HepG2 (cell line): ENCODE results near the gene PCNX1. TPM values are rescaled to one million over a fixed set of nuclear protein-coding genes. Genes with fewer than 3 reads are reported as not detected.

ENCODE experiments used
- ATAC-seq: fragments of 200-7000 bp; cut with Tn5 transposase; 3 replicates; pipeline ENCODE4 v1.9.1; 2020; ENCODE audit warnings: mild to moderate bottlenecking, moderate library complexity
- BruUV-seq: library from RNA; stranded (reverse); fragments of 400-500 nt; replicated peaks from 2 replicates; lab custom pipeline; 2021; lab: Mats Ljungman, UMichigan
- CTCF ChIA-PET: fragments of 300-600 bp; formaldehyde crosslinking; extraction: SDS; loops from one replicate; lab custom pipeline; 2021; ENCODE audit warnings: low total read pairs, inconsistent platforms, low intra/inter-chr PET ratio; lab: Yijun Ruan, JAX
- POLR2A ChIA-PET: fragments of 350-600 bp; sonication (Branson Sonifier 250); formaldehyde crosslinking; loops from one replicate; lab custom pipeline; 2020; ENCODE audit warnings: antibody characterized with exemption, inconsistent platforms; lab: Yijun Ruan, JAX
- DNase-seq: peaks from one replicate; pipeline ENCODE4 v3.0.0-alpha.2; 2015; ENCODE audit warnings: low spot score
- FAIRE-seq: peaks from 3 replicates; lab custom pipeline; 2011; peaks lifted over from hg19 to GRCh38; lab: Jason Lieb, UNC
- H2AFZ ChIP-seq: one replicate; pipeline ENCODE4 v1.6.1; 2011; ENCODE audit warnings: low read length, inconsistent platforms
- H3K27ac ChIP-seq: fragments of 300-600 bp; 3 replicates; pipeline ENCODE4 v1.8.0; 2011; ENCODE audit warnings: mixed run types, mild to moderate bottlenecking, mixed read lengths, low read length, inconsistent platforms; ENCODE audit not compliant: insufficient read depth; ENCODE audit errors: extremely low read length
- H3K27me3 ChIP-seq, 2 experiments: fragments of 200-600 bp in 1 of 2; 2 replicates in 1 of 2; 3 replicates in 1 of 2; pipeline versions ENCODE4 v1.6.0 to v1.8.0; 2011; ENCODE audit warnings: low read length in 2 of 2, mild to moderate bottlenecking in 2 of 2, moderate library complexity in 2 of 2, inconsistent platforms in 1 of 2; ENCODE audit not compliant: insufficient read depth in 2 of 2, control insufficient read depth in 1 of 2
- H3K36me3 ChIP-seq, 2 experiments: fragments of 200-600 bp in 1 of 2; replicated peaks in 1 of 2; 2 replicates in 1 of 2; 3 replicates in 1 of 2; pipeline versions ENCODE4 v1.5.1 to v1.8.0; 2011; ENCODE audit warnings: low read length in 2 of 2, inconsistent platforms in 1 of 2; ENCODE audit not compliant: insufficient read depth in 2 of 2, control insufficient read depth in 1 of 2
- H3K4me1 ChIP-seq: 2 replicates; pipeline ENCODE4 v1.5.1; 2012; ENCODE audit warnings: low read length, inconsistent platforms; ENCODE audit not compliant: insufficient read depth
- H3K4me2 ChIP-seq: 2 replicates; pipeline ENCODE4 v1.6.0; 2011; ENCODE audit warnings: low read depth, low read length, inconsistent platforms
- H3K4me3 ChIP-seq, 3 experiments: fragments of 200-600 bp in 1 of 3; sonication (generic), shearing (Covaris generic) in 1 of 3; replicated peaks in 1 of 3; 2 replicates each; pipeline ENCODE4 v1.5.1; 2011 to 2016; ENCODE audit warnings: low read length in 3 of 3, inconsistent platforms in 2 of 3, low read depth in 2 of 3, mild to moderate bottlenecking in 2 of 3, control low read depth in 1 of 3, mixed read lengths in 1 of 3; ENCODE audit not compliant: insufficient read depth in 1 of 3
- H3K79me2 ChIP-seq: one replicate; pipeline ENCODE4 v1.6.1; 2011; ENCODE audit warnings: low read length, inconsistent platforms; ENCODE audit not compliant: insufficient read depth
- H3K9ac ChIP-seq: 2 replicates; pipeline ENCODE4 v1.6.0; 2011; ENCODE audit warnings: mild to moderate bottlenecking, low read depth, low read length, inconsistent platforms; ENCODE audit not compliant: insufficient read depth
- H3K9me3 ChIP-seq: 2 replicates; pipeline ENCODE4 v1.5.1; 2012; ENCODE audit warnings: mild to moderate bottlenecking, low read length
- H4K20me1 ChIP-seq: 2 replicates; pipeline ENCODE4 v1.6.0; 2011; ENCODE audit warnings: inconsistent platforms, mild to moderate bottlenecking, low read length, moderate library complexity; ENCODE audit not compliant: insufficient read depth
- ARID3A ChIP-seq: IDR thresholded peaks from 2 replicates; pipeline ENCODE4 v1.6.1; 2012; ENCODE audit warnings: low read depth, low read length, improper control_type of control experiment
- FOXC1 ChIP-seq: sonication (generic); formaldehyde crosslinking; IDR thresholded peaks from 2 replicates; pipeline ENCODE4 v1.8.0; 2022; ENCODE audit warnings: mild to moderate bottlenecking, missing genetic modification reagents, borderline replicate concordance
- GABPA ChIP-seq, 2 experiments: IDR thresholded peaks; 2 replicates each; pipeline ENCODE4 v1.6.1; 2011 to 2016; ENCODE audit warnings: low read depth in 2 of 2, low read length in 1 of 2, missing biosample characterization in 1 of 2, missing genetic modification characterization in 1 of 2
- KLF13 ChIP-seq: sonication (generic); formaldehyde crosslinking; IDR thresholded peaks from 2 replicates; pipeline ENCODE4 v1.4.0; 2020; ENCODE audit warnings: mild to moderate bottlenecking, missing genetic modification reagents
- NR2F1 ChIP-seq, 2 experiments: fragments of 450-650 bp in 1 of 2; formaldehyde crosslinking in 1 of 2; IDR thresholded peaks; 2 replicates each; pipeline versions ENCODE4 v1.5.0 to v1.6.1; 2016 to 2020; ENCODE audit warnings: mild to moderate bottlenecking in 1 of 2, missing compliant biosample characterization in 1 of 2, missing genetic modification reagents in 1 of 2, moderate library complexity in 1 of 2
- SMC3 ChIP-seq: IDR thresholded peaks from 2 replicates; pipeline ENCODE4 v1.6.1; 2011; ENCODE audit warnings: low read length, improper control_type of control experiment
- STAG1 ChIP-seq: sonication (generic); formaldehyde crosslinking; IDR thresholded peaks from 2 replicates; pipeline ENCODE4 v1.4.0; 2020; ENCODE audit warnings: missing genetic modification reagents
- ZNF18 ChIP-seq: sonication (generic); formaldehyde crosslinking; IDR thresholded peaks from 2 replicates; pipeline ENCODE4 v1.8.0; 2022; ENCODE audit warnings: mild to moderate bottlenecking, missing genetic modification reagents; ENCODE audit not compliant: insufficient replicate concordance
- ZNF749 ChIP-seq: sonication (generic); formaldehyde crosslinking; IDR thresholded peaks from 2 replicates; pipeline ENCODE4 v1.8.0; 2022; ENCODE audit warnings: mild to moderate bottlenecking, missing genetic modification reagents, moderate library complexity, borderline replicate concordance
- ZSCAN21 ChIP-seq: sonication (generic); formaldehyde crosslinking; IDR thresholded peaks from 2 replicates; pipeline ENCODE4 v1.8.0; 2022; ENCODE audit warnings: mild to moderate bottlenecking, missing genetic modification reagents, moderate library complexity, borderline replicate concordance
- ZSCAN29 ChIP-seq: sonication (generic); formaldehyde crosslinking; conservative IDR thresholded peaks from 2 replicates; pipeline ENCODE4 v1.4.0; 2020; ENCODE audit warnings: mild to moderate bottlenecking, missing genetic modification reagents
- WGBS: methylation state at CpG from one replicate; pipeline ENCODE4 v1.1.6; 2017; ENCODE audit warnings: low lambda C conversion rate; 5-methylcytosine and 5-hydroxymethylcytosine counted together
- in situ Hi-C: cut with HindIII; loops from 2 replicates; pipeline ENCODE4 v1.10.0; 2017; ENCODE audit warnings: low pct_unique_long_range_greater_than_20kb; ENCODE audit not compliant: extremely low pct_ligation_motif_present
- intact Hi-C: fragments of 100-400 bp; cut with micrococcal nuclease; formaldehyde crosslinking; loops from one replicate; pipeline ENCODE4 v1.10.0; 2022; ENCODE audit not compliant: unreplicated experiment
- polyA plus RNA-seq, 8 experiments: library from polyadenylated mRNA; depleted of rRNA in 3 of 8; stranded (reverse) in 7 of 8; unstranded in 1 of 8; fragments of >200 nt; fragmentation: Illumina TruSeq in 4 of 8; extraction: Trizol in 4 of 8; gene quantifications; 2 replicates each; pipeline versions ENCODE4 v1.2.1 to v1.2.3, GENCODE V29; 2011 to 2016; ENCODE audit warnings: low read depth in 4 of 8, missing spikeins in 1 of 8, mixed read lengths in 1 of 8; ENCODE audit not compliant: insufficient read depth in 1 of 8
- total RNA-seq, 5 experiments: library from RNA; depleted of rRNA; stranded (reverse); fragments of >200 nt; fragmentation: Illumina TruSeq; extraction: Trizol; gene quantifications; 2 replicates each; pipeline ENCODE4 v1.2.3, GENCODE V29; 2016; ENCODE audit warnings: low read depth in 1 of 5
- TF ChIP-seq, protein P1 (sequence below): sonication (generic); formaldehyde crosslinking; IDR thresholded peaks from 2 replicates; pipeline ENCODE4 v1.5.0; 2020; ENCODE audit warnings: mild to moderate bottlenecking, missing genetic modification reagents, moderate library complexity
- TF ChIP-seq, protein P2 (sequence below): sonication (generic); formaldehyde crosslinking; IDR thresholded peaks from 2 replicates; pipeline ENCODE4 v1.8.0; 2022; ENCODE audit warnings: mild to moderate bottlenecking, missing genetic modification reagents, moderate library complexity
- TF ChIP-seq, protein P3 (sequence below): sonication (generic); formaldehyde crosslinking; IDR thresholded peaks from 2 replicates; pipeline ENCODE4 v1.5.0; 2020; ENCODE audit warnings: missing genetic modification reagents

PCNX1 gene
- total and polyA plus RNA-seq, 2 of the 13 experiments (the other 11 are each of a cell fraction or from before 2014, with no cell fraction given), result 24.9 to 30.3 TPM

- FAIRE-seq (peak; percentile 56), DNase-seq (peak; percentile 67), ATAC-seq (peak; percentile 80)
- no TSS peak for BruUV-seq
- in situ Hi-C loops, result loop anchor here (25.0 kb wide), 1 partner anchor 360 kb away; the partner anchor contains the start of gene MED6
- Histone ChIP-seq H3K79me2 (no peaks in the 10 kb centered on the region), H3K9ac (no peak overlapping the region), H4K20me1 (no peaks in the 10 kb centered on the region), H3K4me3 (no peak overlapping the region), H3K27me3 (no peaks in the 10 kb centered on the region), H3K27ac (no peak overlapping the region), H3K4me1 (no peaks in the 10 kb centered on the region), H3K9me3 (no peaks in the 10 kb centered on the region), H2AFZ (no peak overlapping the region), H3K36me3 (peaks cover 4 to 23% of the 10 kb centered on the region in 2 experiments), H3K4me2 (no peak overlapping the region)
- intact Hi-C loops, result loop anchor here (1.0 to 5.0 kb wide), 3 partner anchors 65 to 350 kb away; partner anchors contain the start of gene PCNX1
- ChIA-PET CTCF (interaction anchor here (1.3 to 2.4 kb wide), 3 partner anchors 66 to 350 kb away, joined by 5 to 18 read pairs (median 10); partner anchors contain the start of gene PCNX1), POLR2A (no interaction called here)
- WGBS, result 66% methylated on average over 6 of the region's 6 CpGs
- TF ChIP-seq GABPA (IDR thresholded peaks at IDR 0.05; ENCODE audit: low read depth, low read length) (no peak), GABPA (CRISPR knock-in tag; IDR thresholded peaks at IDR 0.05; ENCODE audit: low read depth) (no peak), ZSCAN29 (CRISPR knock-in tag) (no peak), FOXC1 (CRISPR knock-in tag) (no peak), NR2F1 (CRISPR knock-in tag; IDR thresholded peaks at IDR 0.05) (no peak), KLF13 (CRISPR knock-in tag) (no peak), ZNF749 (CRISPR knock-in tag) (no peak), STAG1 (peak; percentile 83), ZSCAN21 (CRISPR knock-in tag) (no peak), SMC3 (peak; percentile 66), ARID3A (0 out of 2 replicates have a peak, but pooled peaks have one; percentile 21), ZNF18 (CRISPR knock-in tag) (no peak)
- TF ChIP-seq, protein P1, sequence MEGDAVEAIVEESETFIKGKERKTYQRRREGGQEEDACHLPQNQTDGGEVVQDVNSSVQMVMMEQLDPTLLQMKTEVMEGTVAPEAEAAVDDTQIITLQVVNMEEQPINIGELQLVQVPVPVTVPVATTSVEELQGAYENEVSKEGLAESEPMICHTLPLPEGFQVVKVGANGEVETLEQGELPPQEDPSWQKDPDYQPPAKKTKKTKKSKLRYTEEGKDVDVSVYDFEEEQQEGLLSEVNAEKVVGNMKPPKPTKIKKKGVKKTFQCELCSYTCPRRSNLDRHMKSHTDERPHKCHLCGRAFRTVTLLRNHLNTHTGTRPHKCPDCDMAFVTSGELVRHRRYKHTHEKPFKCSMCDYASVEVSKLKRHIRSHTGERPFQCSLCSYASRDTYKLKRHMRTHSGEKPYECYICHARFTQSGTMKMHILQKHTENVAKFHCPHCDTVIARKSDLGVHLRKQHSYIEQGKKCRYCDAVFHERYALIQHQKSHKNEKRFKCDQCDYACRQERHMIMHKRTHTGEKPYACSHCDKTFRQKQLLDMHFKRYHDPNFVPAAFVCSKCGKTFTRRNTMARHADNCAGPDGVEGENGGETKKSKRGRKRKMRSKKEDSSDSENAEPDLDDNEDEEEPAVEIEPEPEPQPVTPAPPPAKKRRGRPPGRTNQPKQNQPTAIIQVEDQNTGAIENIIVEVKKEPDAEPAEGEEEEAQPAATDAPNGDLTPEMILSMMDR (CRISPR knock-in tag), result peak; percentile 86
- TF ChIP-seq, protein P2, sequence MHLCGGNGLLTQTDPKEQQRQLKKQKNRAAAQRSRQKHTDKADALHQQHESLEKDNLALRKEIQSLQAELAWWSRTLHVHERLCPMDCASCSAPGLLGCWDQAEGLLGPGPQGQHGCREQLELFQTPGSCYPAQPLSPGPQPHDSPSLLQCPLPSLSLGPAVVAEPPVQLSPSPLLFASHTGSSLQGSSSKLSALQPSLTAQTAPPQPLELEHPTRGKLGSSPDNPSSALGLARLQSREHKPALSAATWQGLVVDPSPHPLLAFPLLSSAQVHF, result no peak
- TF ChIP-seq, protein P3, sequence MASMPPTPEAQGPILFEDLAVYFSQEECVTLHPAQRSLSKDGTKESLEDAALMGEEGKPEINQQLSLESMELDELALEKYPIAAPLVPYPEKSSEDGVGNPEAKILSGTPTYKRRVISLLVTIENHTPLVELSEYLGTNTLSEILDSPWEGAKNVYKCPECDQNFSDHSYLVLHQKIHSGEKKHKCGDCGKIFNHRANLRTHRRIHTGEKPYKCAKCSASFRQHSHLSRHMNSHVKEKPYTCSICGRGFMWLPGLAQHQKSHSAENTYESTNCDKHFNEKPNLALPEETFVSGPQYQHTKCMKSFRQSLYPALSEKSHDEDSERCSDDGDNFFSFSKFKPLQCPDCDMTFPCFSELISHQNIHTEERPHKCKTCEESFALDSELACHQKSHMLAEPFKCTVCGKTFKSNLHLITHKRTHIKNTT (CRISPR knock-in tag), result no peak
Observed at GRCh38 chr14:70972107-70972976, 65.1 kb downstream of the PCNX1 start.
